Breast epithelium (tissue), 4 donors: Measurements from ENCODE around the gene PSMD1. TPM values are rescaled to one million over a fixed set of nuclear protein-coding genes. Genes with fewer than 3 reads are reported as not detected.
A peak's percentile ranks its signal among the peaks of the same experiment; 100 is the strongest.

ENCODE experiments used
- DNase-seq, 2 donors: peaks; one replicate each; pipeline ENCODE4 v3.0.0-alpha.2; 2019; ENCODE audit warnings: low spot score in 2 of 2
- H3K27ac ChIP-seq, 2 donors: fragments of 200-600 bp; sonication (generic) in 1 of 2; one replicate each; pipeline ENCODE4 v1.5.1; 2016 to 2019; ENCODE audit warnings: mild to moderate bottlenecking in 1 of 2
- H3K27me3 ChIP-seq, 2 donors: fragments of 200-600 bp; sonication (generic) in 1 of 2; one replicate each; pipeline versions ENCODE4 v1.5.1 to v1.6.0; 2017 to 2019; ENCODE audit warnings: control low read depth in 1 of 2, mild to moderate bottlenecking in 1 of 2
- H3K36me3 ChIP-seq: fragments of 200-600 bp; one replicate; pipeline ENCODE4 v1.5.1; 2019
- H3K4me1 ChIP-seq, 2 donors: fragments of 200-600 bp; sonication (generic); one replicate each; pipeline ENCODE4 v1.5.1; 2016 to 2019; ENCODE audit warnings: control low read depth in 1 of 2
- H3K4me3 ChIP-seq, 3 donors: fragments of 200-600 bp; sonication (generic); 1 replicate in 2 of 3; 2 replicates in 1 of 3; pipeline ENCODE4 v1.5.1; 2016 to 2019; ENCODE audit warnings: mild to moderate bottlenecking in 3 of 3, moderate library complexity in 2 of 3
- H3K9me3 ChIP-seq, 2 donors: fragments of 200-600 bp; sonication (generic) in 1 of 2; one replicate each; pipeline ENCODE4 v1.5.1; 2016 to 2019; ENCODE audit warnings: control low read depth in 1 of 2
- CTCF ChIP-seq, 3 donors: fragments of 450-650 bp; IDR thresholded peaks; one replicate each; pipeline ENCODE4 v1.5.1; 2016 to 2017; ENCODE audit warnings: antibody characterized with exemption in 3 of 3, mild to moderate bottlenecking in 3 of 3, moderate library complexity in 3 of 3
- POLR2A ChIP-seq: fragments of 450-650 bp; IDR thresholded peaks from one replicate; pipeline ENCODE4 v1.6.1; 2016; ENCODE audit warnings: antibody characterized with exemption, mild to moderate bottlenecking, moderate library complexity
- POLR2AphosphoS5 ChIP-seq, 3 donors: sonication (generic); formaldehyde crosslinking; IDR thresholded peaks; one replicate each; pipeline ENCODE4 v1.6.1; 2017; ENCODE audit warnings: antibody characterized with exemption in 3 of 3
- intact Hi-C: fragments of 100-400 bp; cut with DNase I; formaldehyde crosslinking; loops from one replicate; pipeline ENCODE4 v1.15.1; 2023; ENCODE audit warnings: low total_unique reads
- total RNA-seq, 3 donors: library from RNA; depleted of rRNA; stranded (reverse); fragments of >200 nt; gene quantifications; one replicate each; pipeline ENCODE4 v1.1.0, GENCODE V29; 2016

The PSMD1 gene
- total RNA-seq, 3 donors from 2014 or later, result 63.8 to 73.0 (median 69.2) TPM

- no peak for TF ChIP-seq CTCF (IDR thresholded peaks at IDR 0.05)
- no peak for TF ChIP-seq POLR2A
- no peak for TF ChIP-seq POLR2AphosphoS5 (IDR thresholded peaks at IDR 0.05)
- intact Hi-C loops, result no loop called here
- H3K36me3 ChIP-seq, result no peaks in the 10 kb centered on the region
- no peaks in the 10 kb centered on the region for H3K9me3 ChIP-seq
- no peaks in the 10 kb centered on the region for H3K27me3 ChIP-seq
- DNase-seq, result no peak
- peaks cover 0 to 9% of the 10 kb centered on the region in 2 donors for H3K4me1 ChIP-seq
- H3K27ac ChIP-seq, result peak overlapping the region; percentile 89 to 98
- H3K4me3 ChIP-seq, result peak overlapping the region; percentile 35 to 66 (median 47)
Measured at GRCh38 chr2:231189571-231190495, 133.2 kb downstream of the PSMD1 start.

GRCh38 chr2:231190531-231191197 lies 134.0 kb downstream of the PSMD1 start:
- peaks cover 0 to 6% of the 10 kb centered on the region in 2 donors for H3K4me1 ChIP-seq

GRCh38 chr2:231191896-231192872 lies 135.5 kb downstream of the PSMD1 start:
- DNase-seq, result peak in 1 of 2 donors; percentile 49
- Histone ChIP-seq H3K36me3 (no peaks in the 10 kb centered on the region), H3K27ac (peak overlapping the region; percentile 89 to 98), H3K27me3 (no peaks in the 10 kb centered on the region), H3K4me1 (peaks cover 0 to 6% of the 10 kb centered on the region in 2 donors), H3K4me3 (peak overlapping the region in 1 of 3 donors; percentile 25), H3K9me3 (no peaks in the 10 kb centered on the region)
- peak; percentile 18 to 78 (median 61) for TF ChIP-seq POLR2AphosphoS5 (IDR thresholded peaks at IDR 0.05)
- peak in 1 of 3 donors; percentile 57 for TF ChIP-seq CTCF (IDR thresholded peaks at IDR 0.05)
- no peak for TF ChIP-seq POLR2A
- intact Hi-C loops, result no loop called here

More at GRCh38 chr2:231190531-231191197, 134.0 kb downstream of the PSMD1 start:
- peak overlapping the region; percentile 35 to 66 (median 47) for H3K4me3 ChIP-seq
- no peaks in the 10 kb centered on the region for H3K9me3 ChIP-seq
- peak; percentile 66 for DNase-seq
- H3K36me3 ChIP-seq, result no peaks in the 10 kb centered on the region
- intact Hi-C loops, result no loop called here
- H3K27me3 ChIP-seq, result no peaks in the 10 kb centered on the region
- peak overlapping the region; percentile 89 to 98 for H3K27ac ChIP-seq
- no peak for TF ChIP-seq CTCF (IDR thresholded peaks at IDR 0.05)
- TF ChIP-seq POLR2A, result no peak
- peak in 2 of 3 donors; percentile 52 to 53 for TF ChIP-seq POLR2AphosphoS5 (IDR thresholded peaks at IDR 0.05)

- peak overlapping the region in 1 of 2 donors; percentile 98 for H3K27ac ChIP-seq
Measured at GRCh38 chr2:231193216-231193615, 136.5 kb downstream of the PSMD1 start.

More at GRCh38 chr2:231193216-231193615, 136.5 kb downstream of the PSMD1 start:
- no peak for DNase-seq
- no peaks in the 10 kb centered on the region for H3K9me3 ChIP-seq
- H3K27me3 ChIP-seq, result no peaks in the 10 kb centered on the region
- H3K4me3 ChIP-seq, result no peak overlapping the region
- intact Hi-C loops, result no loop called here
- TF ChIP-seq POLR2A (no peak), POLR2AphosphoS5 (IDR thresholded peaks at IDR 0.05) (no peak), CTCF (IDR thresholded peaks at IDR 0.05) (no peak)
- H3K4me1 ChIP-seq, result peaks cover 0 to 6% of the 10 kb centered on the region in 2 donors
- no peaks in the 10 kb centered on the region for H3K36me3 ChIP-seq
